ENCODE measurements around the gene LGR4. TPM values are rescaled to one million over a fixed set of nuclear protein-coding genes. Genes with fewer than 3 reads are reported as not detected.

The LGR4 gene
- total and polyA plus RNA-seq, 2 of the 13 experiments (the other 11 are each of a cell fraction or from before 2014, with no cell fraction given), result 42.1 to 68.7 TPM

DNA sequence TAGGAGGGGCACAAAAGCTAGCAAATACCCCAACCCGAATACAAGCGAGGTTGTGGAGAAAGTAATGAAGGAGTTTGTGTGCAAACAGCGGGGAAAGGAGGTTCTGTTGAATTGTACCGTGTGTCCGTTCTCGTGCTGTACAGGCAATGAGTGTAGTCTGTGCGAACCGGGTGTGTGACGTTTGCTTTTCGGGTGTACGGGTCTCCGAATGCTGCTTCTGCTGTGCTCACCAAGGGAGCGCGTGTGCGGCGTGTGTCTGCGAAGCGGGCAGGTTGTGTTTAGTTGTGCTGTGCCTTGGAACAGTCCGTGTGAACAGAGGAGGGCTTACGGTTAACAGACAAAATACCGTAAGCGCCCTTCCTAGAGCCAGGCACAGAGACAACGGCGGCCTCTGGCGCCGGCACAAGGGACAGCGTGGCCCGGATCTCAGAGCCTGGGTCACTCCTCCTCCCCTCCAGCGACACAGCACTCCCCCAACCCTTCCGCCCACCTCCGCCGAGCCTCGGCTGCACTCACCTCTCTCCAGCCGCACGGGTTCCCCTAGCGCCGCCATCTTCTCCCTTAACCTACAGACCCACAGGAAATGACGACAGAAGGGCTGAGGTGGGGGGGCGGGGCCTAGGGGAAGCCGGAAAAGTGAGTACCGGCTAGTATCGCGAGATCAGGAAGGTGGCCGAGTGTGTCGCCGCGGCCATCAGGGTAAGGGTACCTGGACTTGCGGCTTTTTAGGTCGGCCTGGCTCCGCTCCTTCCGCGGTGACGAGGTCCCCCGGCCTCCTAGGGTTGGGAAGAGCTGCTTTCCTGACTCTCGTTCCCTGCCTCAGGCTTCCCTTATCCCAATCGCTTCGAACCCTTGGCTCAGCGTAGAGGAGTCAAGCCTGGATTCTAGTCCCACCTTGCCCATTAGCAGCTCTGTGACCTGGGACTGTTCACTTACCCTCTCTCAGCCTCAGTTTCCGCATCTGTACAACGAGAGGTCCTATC is 33.9 kb upstream of the LGR4 start, which contains the start of gene LIN7C (continued):
- TF ChIP-seq, protein P1, sequence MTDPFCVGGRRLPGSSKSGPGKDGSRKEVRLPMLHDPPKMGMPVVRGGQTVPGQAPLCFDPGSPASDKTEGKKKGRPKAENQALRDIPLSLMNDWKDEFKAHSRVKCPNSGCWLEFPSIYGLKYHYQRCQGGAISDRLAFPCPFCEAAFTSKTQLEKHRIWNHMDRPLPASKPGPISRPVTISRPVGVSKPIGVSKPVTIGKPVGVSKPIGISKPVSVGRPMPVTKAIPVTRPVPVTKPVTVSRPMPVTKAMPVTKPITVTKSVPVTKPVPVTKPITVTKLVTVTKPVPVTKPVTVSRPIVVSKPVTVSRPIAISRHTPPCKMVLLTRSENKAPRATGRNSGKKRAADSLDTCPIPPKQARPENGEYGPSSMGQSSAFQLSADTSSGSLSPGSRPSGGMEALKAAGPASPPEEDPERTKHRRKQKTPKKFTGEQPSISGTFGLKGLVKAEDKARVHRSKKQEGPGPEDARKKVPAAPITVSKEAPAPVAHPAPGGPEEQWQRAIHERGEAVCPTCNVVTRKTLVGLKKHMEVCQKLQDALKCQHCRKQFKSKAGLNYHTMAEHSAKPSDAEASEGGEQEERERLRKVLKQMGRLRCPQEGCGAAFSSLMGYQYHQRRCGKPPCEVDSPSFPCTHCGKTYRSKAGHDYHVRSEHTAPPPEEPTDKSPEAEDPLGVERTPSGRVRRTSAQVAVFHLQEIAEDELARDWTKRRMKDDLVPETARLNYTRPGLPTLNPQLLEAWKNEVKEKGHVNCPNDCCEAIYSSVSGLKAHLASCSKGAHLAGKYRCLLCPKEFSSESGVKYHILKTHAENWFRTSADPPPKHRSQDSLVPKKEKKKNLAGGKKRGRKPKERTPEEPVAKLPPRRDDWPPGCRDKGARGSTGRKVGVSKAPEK (CRISPR knock-in tag; IDR thresholded peaks at IDR 0.05; ENCODE audit: borderline replicate concordance), result peak; percentile 93; the same call in 1 of the 2 replicates
- TF ChIP-seq, protein P2, sequence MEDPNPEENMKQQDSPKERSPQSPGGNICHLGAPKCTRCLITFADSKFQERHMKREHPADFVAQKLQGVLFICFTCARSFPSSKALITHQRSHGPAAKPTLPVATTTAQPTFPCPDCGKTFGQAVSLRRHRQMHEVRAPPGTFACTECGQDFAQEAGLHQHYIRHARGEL (CRISPR knock-in tag; IDR thresholded peaks at IDR 0.05), result no peak
- TF ChIP-seq NKX3-1 (CRISPR knock-in tag; IDR thresholded peaks at IDR 0.05), result peak; percentile 38; the same call in 1 of the 2 replicates
- TF ChIP-seq TARDBP (CRISPR knock-in tag; IDR thresholded peaks at IDR 0.05), result peak; percentile 79
- TF ChIP-seq ZNF160 (CRISPR knock-in tag; IDR thresholded peaks at IDR 0.05), result 0 out of 2 replicates have a peak, but pooled peaks have one; percentile 16
- TF ChIP-seq, protein P3, sequence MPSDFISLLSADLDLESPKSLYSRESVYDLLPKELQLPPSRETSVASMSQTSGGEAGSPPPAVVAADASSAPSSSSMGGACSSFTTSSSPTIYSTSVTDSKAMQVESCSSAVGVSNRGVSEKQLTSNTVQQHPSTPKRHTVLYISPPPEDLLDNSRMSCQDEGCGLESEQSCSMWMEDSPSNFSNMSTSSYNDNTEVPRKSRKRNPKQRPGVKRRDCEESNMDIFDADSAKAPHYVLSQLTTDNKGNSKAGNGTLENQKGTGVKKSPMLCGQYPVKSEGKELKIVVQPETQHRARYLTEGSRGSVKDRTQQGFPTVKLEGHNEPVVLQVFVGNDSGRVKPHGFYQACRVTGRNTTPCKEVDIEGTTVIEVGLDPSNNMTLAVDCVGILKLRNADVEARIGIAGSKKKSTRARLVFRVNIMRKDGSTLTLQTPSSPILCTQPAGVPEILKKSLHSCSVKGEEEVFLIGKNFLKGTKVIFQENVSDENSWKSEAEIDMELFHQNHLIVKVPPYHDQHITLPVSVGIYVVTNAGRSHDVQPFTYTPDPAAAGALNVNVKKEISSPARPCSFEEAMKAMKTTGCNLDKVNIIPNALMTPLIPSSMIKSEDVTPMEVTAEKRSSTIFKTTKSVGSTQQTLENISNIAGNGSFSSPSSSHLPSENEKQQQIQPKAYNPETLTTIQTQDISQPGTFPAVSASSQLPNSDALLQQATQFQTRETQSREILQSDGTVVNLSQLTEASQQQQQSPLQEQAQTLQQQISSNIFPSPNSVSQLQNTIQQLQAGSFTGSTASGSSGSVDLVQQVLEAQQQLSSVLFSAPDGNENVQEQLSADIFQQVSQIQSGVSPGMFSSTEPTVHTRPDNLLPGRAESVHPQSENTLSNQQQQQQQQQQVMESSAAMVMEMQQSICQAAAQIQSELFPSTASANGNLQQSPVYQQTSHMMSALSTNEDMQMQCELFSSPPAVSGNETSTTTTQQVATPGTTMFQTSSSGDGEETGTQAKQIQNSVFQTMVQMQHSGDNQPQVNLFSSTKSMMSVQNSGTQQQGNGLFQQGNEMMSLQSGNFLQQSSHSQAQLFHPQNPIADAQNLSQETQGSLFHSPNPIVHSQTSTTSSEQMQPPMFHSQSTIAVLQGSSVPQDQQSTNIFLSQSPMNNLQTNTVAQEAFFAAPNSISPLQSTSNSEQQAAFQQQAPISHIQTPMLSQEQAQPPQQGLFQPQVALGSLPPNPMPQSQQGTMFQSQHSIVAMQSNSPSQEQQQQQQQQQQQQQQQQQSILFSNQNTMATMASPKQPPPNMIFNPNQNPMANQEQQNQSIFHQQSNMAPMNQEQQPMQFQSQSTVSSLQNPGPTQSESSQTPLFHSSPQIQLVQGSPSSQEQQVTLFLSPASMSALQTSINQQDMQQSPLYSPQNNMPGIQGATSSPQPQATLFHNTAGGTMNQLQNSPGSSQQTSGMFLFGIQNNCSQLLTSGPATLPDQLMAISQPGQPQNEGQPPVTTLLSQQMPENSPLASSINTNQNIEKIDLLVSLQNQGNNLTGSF (CRISPR knock-in tag; IDR thresholded peaks at IDR 0.05), result peak; percentile 73; the same call in 1 of the 2 replicates
- peak; percentile 83; the same call in 1 of the 2 replicates for TF ChIP-seq ELF4 (CRISPR knock-in tag; IDR thresholded peaks at IDR 0.05; ENCODE audit: borderline replicate concordance)
- TF ChIP-seq CENPX (CRISPR knock-in tag; IDR thresholded peaks at IDR 0.05), result no peak
- TF ChIP-seq, protein P4, sequence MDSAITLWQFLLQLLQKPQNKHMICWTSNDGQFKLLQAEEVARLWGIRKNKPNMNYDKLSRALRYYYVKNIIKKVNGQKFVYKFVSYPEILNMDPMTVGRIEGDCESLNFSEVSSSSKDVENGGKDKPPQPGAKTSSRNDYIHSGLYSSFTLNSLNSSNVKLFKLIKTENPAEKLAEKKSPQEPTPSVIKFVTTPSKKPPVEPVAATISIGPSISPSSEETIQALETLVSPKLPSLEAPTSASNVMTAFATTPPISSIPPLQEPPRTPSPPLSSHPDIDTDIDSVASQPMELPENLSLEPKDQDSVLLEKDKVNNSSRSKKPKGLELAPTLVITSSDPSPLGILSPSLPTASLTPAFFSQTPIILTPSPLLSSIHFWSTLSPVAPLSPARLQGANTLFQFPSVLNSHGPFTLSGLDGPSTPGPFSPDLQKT (CRISPR knock-in tag; IDR thresholded peaks at IDR 0.05; ENCODE audit: borderline replicate concordance), result no peak
- TF ChIP-seq TSC22D2 (CRISPR knock-in tag; IDR thresholded peaks at IDR 0.05; ENCODE audit: borderline replicate concordance), result no peak; the same call in 1 of the 2 replicates
- TF ChIP-seq SP1 (IDR thresholded peaks at IDR 0.05), result no peak
- TF ChIP-seq SP1 (CRISPR knock-in tag; IDR thresholded peaks at IDR 0.05), result peak; percentile 75
- TF ChIP-seq RNF2 (conservative IDR thresholded peaks at IDR 0.05; ENCODE audit: low read depth), result no peak
- TF ChIP-seq ZNF138 (CRISPR knock-in tag; IDR thresholded peaks at IDR 0.05; ENCODE audit: low read depth), result no peak; the same call in 1 of the 2 replicates
- no peak for TF ChIP-seq ZNF296 (CRISPR knock-in tag; conservative IDR thresholded peaks at IDR 0.05)
- no peak for TF ChIP-seq HMG20A (CRISPR knock-in tag; IDR thresholded peaks at IDR 0.05; ENCODE audit: borderline replicate concordance)

Measured in HepG2 (cell line).